ENCODE results near the gene RBFOX1. TPM values are rescaled to one million over a fixed set of nuclear protein-coding genes. Genes with fewer than 3 reads are reported as not detected.

Gene RBFOX1
- total and polyA plus RNA-seq, 4 experiments from 2014 or later: not detected

- Mint-ChIP-seq H3K9me3 (peaks cover 2 to 18% (median 7%) of the 10 kb centered on the region in 8 donors), H3K36me3 (no peaks in the 10 kb centered on the region), H3K27me3 (no peaks in the 10 kb centered on the region), H3K27ac (no peak overlapping the region), H3K4me3 (no peak overlapping the region), H3K4me1 (no peaks in the 10 kb centered on the region)
- POLR2A ChIA-PET (ENCODE audit: partially characterized antibody): no interaction called here
- Histone ChIP-seq H3K9me3 (ENCODE audit: control insufficient read depth in 1 of 2, low read length in 2 of 2) (no peaks in the 10 kb centered on the region), H3K27ac (ENCODE audit: low read depth, low read length) (no peak overlapping the region), H3K36me3 (ENCODE audit: insufficient read depth, low read length) (no peaks in the 10 kb centered on the region), H3K27me3 (ENCODE audit: insufficient read depth, low read length) (no peaks in the 10 kb centered on the region), H3K4me3 (ENCODE audit: low read length in 2 of 2) (no peak overlapping the region), H3K4me1 (ENCODE audit: insufficient read depth, low read length) (no peaks in the 10 kb centered on the region)
- CTCF ChIA-PET (ENCODE audit: partially characterized antibody): no interaction called here
- DNase-seq: no peak
- intact Hi-C loops (cut with micrococcal nuclease): no loop called here
These were observed 414.3 kb downstream of the RBFOX1 start for GRCh38 chr16:7746941-7747340.

GRCh38 chr16:7748522-7748921 is 415.9 kb downstream of the RBFOX1 start:
- Mint-ChIP-seq H3K27me3 (no peaks in the 10 kb centered on the region), H3K4me3 (no peak overlapping the region), H3K27ac (no peak overlapping the region), H3K4me1 (no peaks in the 10 kb centered on the region), H3K9me3 (peaks cover 4 to 18% (median 9%) of the 10 kb centered on the region in 8 donors), H3K36me3 (no peaks in the 10 kb centered on the region)
- intact Hi-C loops (cut with micrococcal nuclease): no loop called here
- Histone ChIP-seq H3K9me3 (ENCODE audit: control insufficient read depth in 1 of 2, low read length in 2 of 2) (no peaks in the 10 kb centered on the region), H3K27me3 (ENCODE audit: insufficient read depth, low read length) (no peaks in the 10 kb centered on the region), H3K36me3 (ENCODE audit: insufficient read depth, low read length) (no peaks in the 10 kb centered on the region), H3K4me3 (ENCODE audit: low read length in 2 of 2) (no peak overlapping the region), H3K27ac (ENCODE audit: low read depth, low read length) (no peak overlapping the region), H3K4me1 (ENCODE audit: insufficient read depth, low read length) (no peaks in the 10 kb centered on the region)
- CTCF ChIA-PET (ENCODE audit: partially characterized antibody): no interaction called here
- DNase-seq: no peak
- POLR2A ChIA-PET (ENCODE audit: partially characterized antibody): no interaction called here

- no peaks in the 10 kb centered on the region for H3K4me1 Mint-ChIP-seq
- ChIA-PET CTCF (ENCODE audit: partially characterized antibody) (no interaction called here), POLR2A (ENCODE audit: partially characterized antibody) (no interaction called here)
- H3K36me3 Mint-ChIP-seq: no peaks in the 10 kb centered on the region
- H3K27ac ChIP-seq (ENCODE audit: low read depth, low read length): no peak overlapping the region
- H3K36me3 ChIP-seq (ENCODE audit: insufficient read depth, low read length): no peaks in the 10 kb centered on the region
- H3K4me1 ChIP-seq (ENCODE audit: insufficient read depth, low read length): no peaks in the 10 kb centered on the region
- intact Hi-C loops (cut with micrococcal nuclease): no loop called here
- no peak overlapping the region for H3K27ac Mint-ChIP-seq
- peaks cover 0 to 18% (median 9%) of the 10 kb centered on the region in 8 donors for H3K9me3 Mint-ChIP-seq
- no peak overlapping the region for H3K4me3 Mint-ChIP-seq
- H3K27me3 ChIP-seq (ENCODE audit: insufficient read depth, low read length): no peaks in the 10 kb centered on the region
- no peak for DNase-seq
- H3K27me3 Mint-ChIP-seq: no peaks in the 10 kb centered on the region
- H3K4me3 ChIP-seq (ENCODE audit: low read length in 2 of 2): no peak overlapping the region
- H3K9me3 ChIP-seq (ENCODE audit: control insufficient read depth in 1 of 2, low read length in 2 of 2): no peaks in the 10 kb centered on the region
These were observed 422.8 kb downstream of the RBFOX1 start for GRCh38 chr16:7755347-7755882.

Data from CD4-positive, alpha-beta memory T cell (primary cell).